ENCODE measurements around the gene VDR.

DNA sequence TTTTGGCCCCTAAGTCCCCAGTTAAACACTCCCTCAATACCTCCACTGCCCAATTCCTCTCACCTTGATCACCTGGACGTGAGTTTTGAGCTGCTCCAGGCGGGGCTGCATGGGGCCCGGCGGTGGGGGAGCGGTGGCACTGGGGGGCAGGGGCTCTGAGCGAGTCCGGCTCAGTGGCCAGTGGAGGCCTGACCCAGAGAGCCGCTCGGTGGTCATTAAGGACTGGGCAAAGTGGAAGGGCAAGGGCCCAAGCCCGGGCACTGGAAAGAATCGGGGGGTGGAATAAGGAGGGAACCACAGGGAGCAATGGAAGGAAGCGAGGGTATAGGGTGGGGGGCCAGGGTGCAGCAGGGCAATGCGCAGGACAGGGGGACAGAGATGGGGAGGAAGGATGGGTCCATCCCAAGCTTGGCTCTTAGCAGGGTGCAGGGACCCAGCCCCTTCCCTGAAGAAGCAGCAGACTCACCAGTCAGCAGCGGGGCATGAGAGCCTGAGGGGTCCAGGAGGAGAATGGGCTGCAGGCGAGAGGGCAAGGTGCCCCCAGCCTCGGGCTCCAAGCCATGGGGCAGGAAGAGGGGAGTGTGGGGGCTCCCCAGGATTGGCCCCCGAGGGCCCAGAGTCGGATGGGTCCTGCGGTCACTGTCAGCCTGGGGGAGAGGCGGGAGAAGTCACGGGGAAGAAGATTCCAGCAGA is 109.5 kb downstream of the VDR start:
- TF ChIP-seq, protein P1, sequence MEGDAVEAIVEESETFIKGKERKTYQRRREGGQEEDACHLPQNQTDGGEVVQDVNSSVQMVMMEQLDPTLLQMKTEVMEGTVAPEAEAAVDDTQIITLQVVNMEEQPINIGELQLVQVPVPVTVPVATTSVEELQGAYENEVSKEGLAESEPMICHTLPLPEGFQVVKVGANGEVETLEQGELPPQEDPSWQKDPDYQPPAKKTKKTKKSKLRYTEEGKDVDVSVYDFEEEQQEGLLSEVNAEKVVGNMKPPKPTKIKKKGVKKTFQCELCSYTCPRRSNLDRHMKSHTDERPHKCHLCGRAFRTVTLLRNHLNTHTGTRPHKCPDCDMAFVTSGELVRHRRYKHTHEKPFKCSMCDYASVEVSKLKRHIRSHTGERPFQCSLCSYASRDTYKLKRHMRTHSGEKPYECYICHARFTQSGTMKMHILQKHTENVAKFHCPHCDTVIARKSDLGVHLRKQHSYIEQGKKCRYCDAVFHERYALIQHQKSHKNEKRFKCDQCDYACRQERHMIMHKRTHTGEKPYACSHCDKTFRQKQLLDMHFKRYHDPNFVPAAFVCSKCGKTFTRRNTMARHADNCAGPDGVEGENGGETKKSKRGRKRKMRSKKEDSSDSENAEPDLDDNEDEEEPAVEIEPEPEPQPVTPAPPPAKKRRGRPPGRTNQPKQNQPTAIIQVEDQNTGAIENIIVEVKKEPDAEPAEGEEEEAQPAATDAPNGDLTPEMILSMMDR (IDR thresholded peaks at IDR 0.05; ENCODE audit: low read length) = no peak
- no peak for TF ChIP-seq EZH2 (optimal IDR thresholded peaks at IDR 0.05; ENCODE audit: low read depth, low read length)
